Cardiac muscle cell (in vitro differentiated cells and primary cell): ENCODE measurements around the gene DAND5. TPM values are rescaled to one million over a fixed set of nuclear protein-coding genes. Genes with fewer than 3 reads are reported as not detected.

Experiments used
- DNase-seq, 2 donors: peaks; one replicate each; pipeline versions ENCODE4 v3.0.0 to v3.0.0-alpha.2; 2010 to 2017; ENCODE audit warnings: low read depth in 1 of 2, low spot score in 1 of 2
- H3K27ac ChIP-seq: fragments of 200-600 bp; sonication (generic); 2 replicates; pipeline ENCODE4 v1.5.1; 2016
- H3K27me3 ChIP-seq: fragments of 200-600 bp; sonication (generic); 2 replicates; pipeline ENCODE4 v1.6.0; 2016; ENCODE audit warnings: control low read depth
- H3K36me3 ChIP-seq: fragments of 200-600 bp; sonication (generic); 2 replicates; pipeline ENCODE4 v1.5.1; 2016; ENCODE audit warnings: control low read depth
- H3K4me1 ChIP-seq: fragments of 200-600 bp; sonication (generic); 2 replicates; pipeline ENCODE4 v1.8.1; 2017; ENCODE audit warnings: low read depth, mild to moderate bottlenecking, mixed run types
- H3K4me3 ChIP-seq: fragments of 200-600 bp; sonication (generic); 2 replicates; pipeline ENCODE4 v1.5.1; 2016; ENCODE audit warnings: mild to moderate bottlenecking
- H3K9me3 ChIP-seq: fragments of 200-600 bp; sonication (generic); 2 replicates; pipeline ENCODE4 v1.5.1; 2017; ENCODE audit warnings: low read depth, mild to moderate bottlenecking, control low read depth
- CTCF ChIP-seq: IDR thresholded peaks from 2 replicates; pipeline ENCODE4 v1.5.1; 2012; ENCODE audit warnings: low read depth, mild to moderate bottlenecking, low read length
- polyA plus RNA-seq: library from polyadenylated mRNA; unstranded; fragments of >200 nt; fragmentation: Nextera tagmentation; extraction: Ambion mirVana; gene quantifications from 2 replicates; pipeline ENCODE4 v1.2.1, GENCODE V29; 2016
- total RNA-seq: library from RNA; depleted of rRNA; stranded (reverse); fragments of >200 nt; gene quantifications from 2 replicates; pipeline ENCODE4 v1.2.3, GENCODE V29; 2016

DAND5 gene
- total and polyA plus RNA-seq, 2 experiments from 2014 or later = 0.07 TPM; not detected in 1

GRCh38 chr19:13016628-13017305 lies 47.4 kb downstream of the DAND5 start:
- Histone ChIP-seq H3K4me1 (no peaks in the 10 kb centered on the region), H3K27me3 (peaks cover 100% of the 10 kb centered on the region), H3K27ac (no peak overlapping the region), H3K4me3 (no peak overlapping the region), H3K9me3 (no peaks in the 10 kb centered on the region), H3K36me3 (no peaks in the 10 kb centered on the region)
- TF ChIP-seq CTCF = no peak
- no peak for DNase-seq

GRCh38 chr19:13017306-13018034 lies 48.1 kb downstream of the DAND5 start:
- no peak for DNase-seq
- Histone ChIP-seq H3K27me3 (peaks cover 100% of the 10 kb centered on the region), H3K4me1 (no peaks in the 10 kb centered on the region), H3K9me3 (no peaks in the 10 kb centered on the region), H3K27ac (no peak overlapping the region), H3K4me3 (no peak overlapping the region), H3K36me3 (no peaks in the 10 kb centered on the region)
- no peak for TF ChIP-seq CTCF

- no peak for TF ChIP-seq CTCF
- Histone ChIP-seq H3K36me3 (no peaks in the 10 kb centered on the region), H3K4me1 (peaks cover 2% of the 10 kb centered on the region), H3K4me3 (no peak overlapping the region), H3K9me3 (no peaks in the 10 kb centered on the region), H3K27ac (no peak overlapping the region), H3K27me3 (peaks cover 100% of the 10 kb centered on the region)
- DNase-seq = peak in 1 of 2 donors; percentile 77
Measured at GRCh38 chr19:13018035-13018914, 48.9 kb downstream of the DAND5 start.

GRCh38 chr19:13019332-13019731 lies 50.0 kb downstream of the DAND5 start:
- H3K36me3 ChIP-seq = no peaks in the 10 kb centered on the region
- H3K27ac ChIP-seq = no peak overlapping the region
- peaks cover 4% of the 10 kb centered on the region for H3K4me1 ChIP-seq
- H3K4me3 ChIP-seq = no peak overlapping the region
- TF ChIP-seq CTCF = no peak
- H3K9me3 ChIP-seq = no peaks in the 10 kb centered on the region
- H3K27me3 ChIP-seq = peaks cover 100% of the 10 kb centered on the region
- DNase-seq = no peak

- TF ChIP-seq CTCF = no peak
- Histone ChIP-seq H3K4me3 (no peak overlapping the region), H3K36me3 (no peaks in the 10 kb centered on the region), H3K9me3 (no peaks in the 10 kb centered on the region), H3K27me3 (peaks cover 100% of the 10 kb centered on the region), H3K27ac (no peak overlapping the region), H3K4me1 (peaks cover 4% of the 10 kb centered on the region)
- DNase-seq = no peak
Measured at GRCh38 chr19:13020002-13020414, 50.6 kb downstream of the DAND5 start.
